GM12878 (cell line): ENCODE data around the gene FXN. TPM values are rescaled to one million over a fixed set of nuclear protein-coding genes. Genes with fewer than 3 reads are reported as not detected.

Experiments used
- ATAC-seq: fragments of 200-7000 bp; cut with Tn5 transposase; 3 replicates; pipeline ENCODE4 v1.9.1; 2020; ENCODE audit warnings: mild to moderate bottlenecking, moderate library complexity
- BruUV-seq: library from RNA; stranded (reverse); fragments of 400-500 nt; replicated peaks from 2 replicates; lab custom pipeline; 2021; lab: Mats Ljungman, UMichigan
- CTCF ChIA-PET: fragments of 300-600 bp; sonication (Branson Sonifier 250); formaldehyde crosslinking; extraction: SDS; loops from one replicate; lab custom pipeline; 2021; ENCODE audit warnings: inconsistent platforms; lab: Yijun Ruan, JAX
- POLR2A ChIA-PET: fragments of 350-600 bp; formaldehyde crosslinking; extraction: SDS; loops from one replicate; lab custom pipeline; 2021; ENCODE audit warnings: inconsistent platforms; lab: Charles Lee
- RAD21 ChIA-PET: fragments of 300-600 bp; sonication (Branson Sonifier 250); formaldehyde crosslinking; loops from one replicate; lab custom pipeline; 2023; ENCODE audit warnings: antibody characterized with exemption; ENCODE audit not compliant: unreplicated experiment; lab: Charles Lee
- SMC1A ChIA-PET: fragments of 300-600 bp; sonication (Branson Sonifier 250); formaldehyde crosslinking; loops from one replicate; lab custom pipeline; 2023; ENCODE audit not compliant: unreplicated experiment, uncharacterized antibody; lab: Charles Lee
- DNase-seq: peaks from one replicate; pipeline ENCODE4 v3.0.0-alpha.2; 2011; ENCODE audit warnings: low read depth, low spot score
- FAIRE-seq: peaks from 3 replicates; lab custom pipeline; 2011; peaks lifted over from hg19 to GRCh38; lab: Jason Lieb, UNC
- H2AFZ ChIP-seq: 2 replicates; pipeline ENCODE4 v1.6.0; 2011; ENCODE audit warnings: low read depth, low read length, control low read depth; ENCODE audit not compliant: control insufficient read depth
- H3K27ac ChIP-seq: 2 replicates; pipeline ENCODE4 v1.5.1; 2011; ENCODE audit warnings: control low read depth; ENCODE audit not compliant: control insufficient read depth, insufficient read depth
- H3K27me3 ChIP-seq, 2 experiments: replicated peaks in 1 of 2; 2 replicates each; pipeline versions ENCODE4 v1.6.0 to v1.6.1; 2011; ENCODE audit warnings: low read length in 1 of 2; ENCODE audit not compliant: control insufficient read depth in 2 of 2, insufficient read depth in 2 of 2
- H3K36me3 ChIP-seq, 2 experiments: 2 replicates each; pipeline ENCODE4 v1.5.1; 2011; ENCODE audit warnings: low read length in 1 of 2; ENCODE audit not compliant: control insufficient read depth in 2 of 2, insufficient read depth in 2 of 2
- H3K4me1 ChIP-seq: 2 replicates; pipeline ENCODE4 v1.6.1; 2011; ENCODE audit warnings: mild to moderate bottlenecking, low read length, moderate library complexity, mixed read lengths; ENCODE audit not compliant: control insufficient read depth, insufficient read depth
- H3K4me2 ChIP-seq: 2 replicates; pipeline ENCODE4 v1.6.0; 2011; ENCODE audit warnings: control low read depth; ENCODE audit not compliant: control insufficient read depth, insufficient read depth
- H3K4me3 ChIP-seq: fragments of 200-600 bp; sonication (generic); 2 replicates; pipeline ENCODE4 v1.5.1; 2016
- H3K79me2 ChIP-seq: 2 replicates; pipeline ENCODE4 v1.6.0; 2011; ENCODE audit warnings: low read length; ENCODE audit not compliant: control insufficient read depth, insufficient read depth
- H3K9ac ChIP-seq: 2 replicates; pipeline ENCODE4 v1.8.0; 2011; ENCODE audit warnings: low read length, control low read depth, mixed read lengths; ENCODE audit not compliant: control insufficient read depth, insufficient read depth
- H3K9me3 ChIP-seq: replicated peaks from 3 replicates; pipeline ENCODE4 v1.5.1; 2011; ENCODE audit warnings: mild to moderate bottlenecking, low read length; ENCODE audit not compliant: control insufficient read depth, insufficient read depth
- H4K20me1 ChIP-seq: 2 replicates; pipeline ENCODE4 v1.6.0; 2011; ENCODE audit not compliant: control insufficient read depth, insufficient read depth
- BRCA1 ChIP-seq: IDR thresholded peaks from 2 replicates; pipeline ENCODE4 v1.6.1; 2011; ENCODE audit warnings: low read depth, low read length, improper control_type of control experiment
- CBX3 ChIP-seq: fragments of 200-600 bp; sonication (generic); IDR thresholded peaks from 2 replicates; pipeline ENCODE4 v1.6.1; 2016; ENCODE audit warnings: low read depth, borderline replicate concordance
- CREM ChIP-seq: IDR thresholded peaks from 2 replicates; pipeline ENCODE4 v1.6.1; 2014; ENCODE audit warnings: antibody characterized with exemption, low read depth
- HDAC6 ChIP-seq: fragments of 200-600 bp; sonication (generic); IDR thresholded peaks from one replicate; pipeline ENCODE4 v1.8.0; 2017; ENCODE audit warnings: antibody characterized with exemption; ENCODE audit not compliant: unreplicated experiment
- IKZF1 ChIP-seq: fragments of 450-650 bp; conservative IDR thresholded peaks from 2 replicates; pipeline ENCODE4 v1.6.1; 2017; ENCODE audit warnings: antibody characterized with exemption, mild to moderate bottlenecking
- JUNB ChIP-seq: IDR thresholded peaks from 2 replicates; pipeline ENCODE4 v1.6.1; 2016; ENCODE audit warnings: antibody characterized with exemption, mild to moderate bottlenecking
- KDM1A ChIP-seq: fragments of 200-600 bp; sonication (generic); IDR thresholded peaks from 2 replicates; pipeline ENCODE4 v1.6.1; 2016; ENCODE audit warnings: borderline replicate concordance
- NR2C2 ChIP-seq: IDR thresholded peaks from 2 replicates; pipeline ENCODE4 v1.6.1; 2011; ENCODE audit warnings: borderline replicate concordance, low read depth; ENCODE audit not compliant: control insufficient read depth, insufficient read length
- SP1 ChIP-seq: IDR thresholded peaks from one replicate; pipeline ENCODE4 v1.6.1; 2011; ENCODE audit warnings: low read depth, low read length
- STAT1 ChIP-seq: fragments of 450-650 bp; conservative IDR thresholded peaks from 2 replicates; pipeline ENCODE4 v1.6.1; 2014; ENCODE audit warnings: antibody characterized with exemption, mild to moderate bottlenecking
- SUPT20H ChIP-seq: IDR thresholded peaks from 2 replicates; pipeline ENCODE4 v1.6.1; 2011; ENCODE audit warnings: low read depth, mild to moderate bottlenecking, low read length, moderate library complexity, borderline replicate concordance; ENCODE audit not compliant: control insufficient read depth
- ZBED1 ChIP-seq: IDR thresholded peaks from 2 replicates; pipeline ENCODE4 v1.6.1; 2016; ENCODE audit warnings: borderline replicate concordance
- ZNF384 ChIP-seq: IDR thresholded peaks from 2 replicates; pipeline ENCODE4 v1.6.1; 2012; ENCODE audit warnings: low read depth, mild to moderate bottlenecking, low read length, improper control_type of control experiment, borderline replicate concordance
- WGBS: methylation state at CpG from one replicate; pipeline ENCODE4 v1.1.6; 2016; ENCODE audit warnings: low lambda C conversion rate; ENCODE audit not compliant: insufficient replicate concordance, insufficient coverage; ENCODE audit errors: missing lambda C conversion rate; 5-methylcytosine and 5-hydroxymethylcytosine counted together
- in situ Hi-C: fragments of 300-500 bp; cut with MboI; formaldehyde crosslinking; loops from 9 replicates; pipeline ENCODE4 v1.14.3; 2018; ENCODE audit warnings: mixed read lengths
- intact Hi-C: fragments of 100-400 bp; cut with micrococcal nuclease; formaldehyde crosslinking; loops from one replicate; pipeline ENCODE4 v1.14.2; 2022; ENCODE audit not compliant: unreplicated experiment
- polyA plus RNA-seq, 11 experiments: library from polyadenylated mRNA; depleted of rRNA in 4 of 11; unstranded in 6 of 11; stranded (reverse) in 5 of 11; fragments of >200 nt; fragmentation: Nextera tagmentation in 4 of 11; fragmentation: Illumina TruSeq in 1 of 11; extraction: Ambion mirVana in 4 of 11; extraction: Trizol in 1 of 11; gene quantifications; 1 replicate in 1 of 11; 2 replicates in 10 of 11; pipeline versions ENCODE4 v1.2.1 to v1.2.3, GENCODE V29; 2011 to 2016; ENCODE audit warnings: inconsistent platforms in 2 of 11, missing spikeins in 2 of 11, low read depth in 1 of 11
- total RNA-seq, 4 experiments: library from RNA; depleted of rRNA in 3 of 4; stranded (reverse); fragments of >200 nt in 3 of 4; fragmentation: Illumina TruSeq in 1 of 4; extraction: Trizol in 1 of 4; gene quantifications; 2 replicates each; pipeline versions ENCODE4 v1.2.1 to v1.2.3, GENCODE V29; 2013 to 2021
- TF ChIP-seq, protein P1 (sequence below): fragments of 450-650 bp; IDR thresholded peaks from 2 replicates; pipeline ENCODE4 v1.6.1; 2017; ENCODE audit warnings: antibody characterized with exemption, mild to moderate bottlenecking, moderate library complexity
- TF ChIP-seq, protein P2 (sequence below): fragments of 150-350 bp; IDR thresholded peaks from 2 replicates; pipeline ENCODE4 v1.6.1; 2014; ENCODE audit warnings: mild to moderate bottlenecking, low read depth, low read length
- TF ChIP-seq, protein P3 (sequence below): fragments of 450-650 bp; IDR thresholded peaks from 2 replicates; pipeline ENCODE4 v1.6.1; 2017; ENCODE audit warnings: mild to moderate bottlenecking, low read depth, inconsistent platforms; ENCODE audit not compliant: poor library complexity, severe bottlenecking
- TF ChIP-seq, protein P4 (sequence below): IDR thresholded peaks from 2 replicates; pipeline ENCODE4 v1.6.1; 2011; ENCODE audit warnings: low read depth, mild to moderate bottlenecking, low read length, moderate library complexity, borderline replicate concordance; ENCODE audit errors: extremely low read depth

The FXN gene
- total and polyA plus RNA-seq, 10 of the 15 experiments (the other 5 are each of a cell fraction or from before 2014, with no cell fraction given), result 7.3 to 78.0 (median 23.2) TPM

DNA sequence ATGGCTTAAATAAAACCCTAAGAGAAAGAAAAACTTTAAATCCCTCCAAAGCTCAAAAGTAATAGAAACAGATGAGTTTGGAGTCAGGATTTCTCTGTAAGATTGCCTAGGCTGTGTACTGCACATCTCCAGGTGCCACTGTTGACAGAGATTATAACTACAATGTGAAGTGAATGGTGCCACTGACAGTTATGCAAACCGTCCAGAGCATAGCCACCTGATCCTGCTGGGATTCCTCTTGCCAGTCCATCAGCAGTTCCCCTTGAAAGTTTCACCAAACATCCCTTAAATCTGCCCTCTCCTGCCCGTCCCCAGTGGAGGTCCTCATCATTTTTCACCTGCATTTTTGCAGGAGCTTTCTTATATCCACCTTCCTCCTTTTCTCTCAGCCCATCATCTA is 42.5 kb downstream of the FXN start (continued):
- TF ChIP-seq, protein P1, sequence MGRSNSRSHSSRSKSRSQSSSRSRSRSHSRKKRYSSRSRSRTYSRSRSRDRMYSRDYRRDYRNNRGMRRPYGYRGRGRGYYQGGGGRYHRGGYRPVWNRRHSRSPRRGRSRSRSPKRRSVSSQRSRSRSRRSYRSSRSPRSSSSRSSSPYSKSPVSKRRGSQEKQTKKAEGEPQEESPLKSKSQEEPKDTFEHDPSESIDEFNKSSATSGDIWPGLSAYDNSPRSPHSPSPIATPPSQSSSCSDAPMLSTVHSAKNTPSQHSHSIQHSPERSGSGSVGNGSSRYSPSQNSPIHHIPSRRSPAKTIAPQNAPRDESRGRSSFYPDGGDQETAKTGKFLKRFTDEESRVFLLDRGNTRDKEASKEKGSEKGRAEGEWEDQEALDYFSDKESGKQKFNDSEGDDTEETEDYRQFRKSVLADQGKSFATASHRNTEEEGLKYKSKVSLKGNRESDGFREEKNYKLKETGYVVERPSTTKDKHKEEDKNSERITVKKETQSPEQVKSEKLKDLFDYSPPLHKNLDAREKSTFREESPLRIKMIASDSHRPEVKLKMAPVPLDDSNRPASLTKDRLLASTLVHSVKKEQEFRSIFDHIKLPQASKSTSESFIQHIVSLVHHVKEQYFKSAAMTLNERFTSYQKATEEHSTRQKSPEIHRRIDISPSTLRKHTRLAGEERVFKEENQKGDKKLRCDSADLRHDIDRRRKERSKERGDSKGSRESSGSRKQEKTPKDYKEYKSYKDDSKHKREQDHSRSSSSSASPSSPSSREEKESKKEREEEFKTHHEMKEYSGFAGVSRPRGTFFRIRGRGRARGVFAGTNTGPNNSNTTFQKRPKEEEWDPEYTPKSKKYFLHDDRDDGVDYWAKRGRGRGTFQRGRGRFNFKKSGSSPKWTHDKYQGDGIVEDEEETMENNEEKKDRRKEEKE, result no peak
- TF ChIP-seq SP1 (no peak), KDM1A (no peak)
- TF ChIP-seq, protein P2, sequence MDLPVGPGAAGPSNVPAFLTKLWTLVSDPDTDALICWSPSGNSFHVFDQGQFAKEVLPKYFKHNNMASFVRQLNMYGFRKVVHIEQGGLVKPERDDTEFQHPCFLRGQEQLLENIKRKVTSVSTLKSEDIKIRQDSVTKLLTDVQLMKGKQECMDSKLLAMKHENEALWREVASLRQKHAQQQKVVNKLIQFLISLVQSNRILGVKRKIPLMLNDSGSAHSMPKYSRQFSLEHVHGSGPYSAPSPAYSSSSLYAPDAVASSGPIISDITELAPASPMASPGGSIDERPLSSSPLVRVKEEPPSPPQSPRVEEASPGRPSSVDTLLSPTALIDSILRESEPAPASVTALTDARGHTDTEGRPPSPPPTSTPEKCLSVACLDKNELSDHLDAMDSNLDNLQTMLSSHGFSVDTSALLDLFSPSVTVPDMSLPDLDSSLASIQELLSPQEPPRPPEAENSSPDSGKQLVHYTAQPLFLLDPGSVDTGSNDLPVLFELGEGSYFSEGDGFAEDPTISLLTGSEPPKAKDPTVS, result no peak

DNA sequence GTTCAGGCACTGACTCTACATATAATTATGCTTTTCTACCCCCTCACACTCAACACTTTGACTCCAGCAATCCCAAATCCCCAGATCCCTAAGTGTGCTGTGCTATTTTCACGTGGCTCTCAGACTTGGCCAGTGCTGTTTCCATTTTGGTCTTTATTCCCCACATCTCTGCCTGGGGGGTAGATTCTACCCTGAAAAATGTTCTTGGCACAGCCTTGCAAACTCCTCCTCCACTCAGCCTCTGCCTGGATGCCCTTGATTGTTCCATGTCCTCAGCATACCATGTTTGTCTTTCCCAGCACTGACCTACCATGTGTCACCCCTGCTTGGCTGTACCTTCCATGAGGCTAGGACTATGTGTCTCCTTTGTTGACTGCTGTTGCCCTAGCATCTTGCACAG is 43.0 kb downstream of the FXN start:
- Histone ChIP-seq H3K9me3 (no peaks in the 10 kb centered on the region), H3K79me2 (no peaks in the 10 kb centered on the region), H3K4me3 (no peak overlapping the region), H4K20me1 (no peaks in the 10 kb centered on the region), H3K4me1 (no peaks in the 10 kb centered on the region), H3K27ac (no peak overlapping the region), H2AFZ (no peak overlapping the region), H3K4me2 (no peak overlapping the region), H3K27me3 (no peaks in the 10 kb centered on the region), H3K36me3 (no peaks in the 10 kb centered on the region), H3K9ac (no peak overlapping the region)
- ATAC-seq (no peak), FAIRE-seq (no peak), DNase-seq (no peak)
- no TSS peak for BruUV-seq
- ChIA-PET POLR2A (no interaction called here), SMC1A (interaction anchor here (1.1 to 1.9 kb wide), 2 partner anchors 27 to 115 kb away, joined by 3 to 4 read pairs; no protein-coding TSS in a partner anchor), CTCF (interaction anchor here (1.0 to 2.3 kb wide), 2 partner anchors 115 to 129 kb away, joined by 3 to 8 read pairs; no protein-coding TSS in a partner anchor), RAD21 (no interaction called here)
- no peak for TF ChIP-seq JUNB
- no peak for TF ChIP-seq ZNF384
- TF ChIP-seq IKZF1, result no peak
- TF ChIP-seq STAT1, result no peak
- TF ChIP-seq SUPT20H, result no peak
- TF ChIP-seq HDAC6, result no peak
- TF ChIP-seq, protein P3, sequence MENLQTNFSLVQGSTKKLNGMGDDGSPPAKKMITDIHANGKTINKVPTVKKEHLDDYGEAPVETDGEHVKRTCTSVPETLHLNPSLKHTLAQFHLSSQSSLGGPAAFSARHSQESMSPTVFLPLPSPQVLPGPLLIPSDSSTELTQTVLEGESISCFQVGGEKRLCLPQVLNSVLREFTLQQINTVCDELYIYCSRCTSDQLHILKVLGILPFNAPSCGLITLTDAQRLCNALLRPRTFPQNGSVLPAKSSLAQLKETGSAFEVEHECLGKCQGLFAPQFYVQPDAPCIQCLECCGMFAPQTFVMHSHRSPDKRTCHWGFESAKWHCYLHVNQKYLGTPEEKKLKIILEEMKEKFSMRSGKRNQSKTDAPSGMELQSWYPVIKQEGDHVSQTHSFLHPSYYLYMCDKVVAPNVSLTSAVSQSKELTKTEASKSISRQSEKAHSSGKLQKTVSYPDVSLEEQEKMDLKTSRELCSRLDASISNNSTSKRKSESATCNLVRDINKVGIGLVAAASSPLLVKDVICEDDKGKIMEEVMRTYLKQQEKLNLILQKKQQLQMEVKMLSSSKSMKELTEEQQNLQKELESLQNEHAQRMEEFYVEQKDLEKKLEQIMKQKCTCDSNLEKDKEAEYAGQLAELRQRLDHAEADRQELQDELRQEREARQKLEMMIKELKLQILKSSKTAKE, result no peak
- TF ChIP-seq CBX3, result no peak
- no peak for TF ChIP-seq BRCA1
- no peak for TF ChIP-seq NR2C2
- no peak for TF ChIP-seq CREM
- TF ChIP-seq ZBED1, result no peak
- TF ChIP-seq, protein P4, sequence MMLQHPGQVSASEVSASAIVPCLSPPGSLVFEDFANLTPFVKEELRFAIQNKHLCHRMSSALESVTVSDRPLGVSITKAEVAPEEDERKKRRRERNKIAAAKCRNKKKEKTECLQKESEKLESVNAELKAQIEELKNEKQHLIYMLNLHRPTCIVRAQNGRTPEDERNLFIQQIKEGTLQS, result no peak
- 10% methylated on average over 1 of the region's 1 CpG for WGBS
- intact Hi-C loops, result no loop called here
- in situ Hi-C loops, result no loop called here
